ENCODE results near the gene LTBP2. TPM values are rescaled to one million over a fixed set of nuclear protein-coding genes. Genes with fewer than 3 reads are reported as not detected.

LTBP2 gene
- polyA plus RNA-seq, 1 donor from 2014 or later = 0.33 TPM

- H3K79me2 ChIP-seq (replicated peaks; ENCODE audit: insufficient read depth, low read length) = no peaks in the 10 kb centered on the region
- no peaks in the 10 kb centered on the region for H3K36me3 ChIP-seq (ENCODE audit: insufficient read depth, low read length)
- H3K4me3 ChIP-seq (ENCODE audit: low read length) = no peak overlapping the region
- no peaks in the 10 kb centered on the region for H3K9me3 ChIP-seq (ENCODE audit: low read length)
- H3K27ac ChIP-seq (ENCODE audit: low read length) = no peak overlapping the region
- no peaks in the 10 kb centered on the region for H3F3A ChIP-seq (ENCODE audit: insufficient read depth, low read length, poor library complexity, severe bottlenecking)
- no peaks in the 10 kb centered on the region for H3K27me3 ChIP-seq (ENCODE audit: insufficient read depth, low read depth, low read length)
- H3K9me2 ChIP-seq (ENCODE audit: insufficient read depth, low read length) = no peaks in the 10 kb centered on the region
- H2AFZ ChIP-seq (ENCODE audit: low read depth, low read length) = no peak overlapping the region
- H4K20me1 ChIP-seq (ENCODE audit: insufficient read depth) = no peaks in the 10 kb centered on the region
- H3K4me2 ChIP-seq (ENCODE audit: low read length) = no peak overlapping the region
- H3K9ac ChIP-seq (ENCODE audit: low read length) = no peak overlapping the region
- no peak for TF ChIP-seq SMC3 (conservative IDR thresholded peaks at IDR 0.05; ENCODE audit: poor library complexity)
- no peak for TF ChIP-seq RAD21 (conservative IDR thresholded peaks at IDR 0.05)
- TF ChIP-seq EP300 (conservative IDR thresholded peaks at IDR 0.05; ENCODE audit: poor library complexity, severe bottlenecking) = no peak
- no peak for TF ChIP-seq POLR2AphosphoS5 (IDR thresholded peaks at IDR 0.05)
- TF ChIP-seq, protein P1, sequence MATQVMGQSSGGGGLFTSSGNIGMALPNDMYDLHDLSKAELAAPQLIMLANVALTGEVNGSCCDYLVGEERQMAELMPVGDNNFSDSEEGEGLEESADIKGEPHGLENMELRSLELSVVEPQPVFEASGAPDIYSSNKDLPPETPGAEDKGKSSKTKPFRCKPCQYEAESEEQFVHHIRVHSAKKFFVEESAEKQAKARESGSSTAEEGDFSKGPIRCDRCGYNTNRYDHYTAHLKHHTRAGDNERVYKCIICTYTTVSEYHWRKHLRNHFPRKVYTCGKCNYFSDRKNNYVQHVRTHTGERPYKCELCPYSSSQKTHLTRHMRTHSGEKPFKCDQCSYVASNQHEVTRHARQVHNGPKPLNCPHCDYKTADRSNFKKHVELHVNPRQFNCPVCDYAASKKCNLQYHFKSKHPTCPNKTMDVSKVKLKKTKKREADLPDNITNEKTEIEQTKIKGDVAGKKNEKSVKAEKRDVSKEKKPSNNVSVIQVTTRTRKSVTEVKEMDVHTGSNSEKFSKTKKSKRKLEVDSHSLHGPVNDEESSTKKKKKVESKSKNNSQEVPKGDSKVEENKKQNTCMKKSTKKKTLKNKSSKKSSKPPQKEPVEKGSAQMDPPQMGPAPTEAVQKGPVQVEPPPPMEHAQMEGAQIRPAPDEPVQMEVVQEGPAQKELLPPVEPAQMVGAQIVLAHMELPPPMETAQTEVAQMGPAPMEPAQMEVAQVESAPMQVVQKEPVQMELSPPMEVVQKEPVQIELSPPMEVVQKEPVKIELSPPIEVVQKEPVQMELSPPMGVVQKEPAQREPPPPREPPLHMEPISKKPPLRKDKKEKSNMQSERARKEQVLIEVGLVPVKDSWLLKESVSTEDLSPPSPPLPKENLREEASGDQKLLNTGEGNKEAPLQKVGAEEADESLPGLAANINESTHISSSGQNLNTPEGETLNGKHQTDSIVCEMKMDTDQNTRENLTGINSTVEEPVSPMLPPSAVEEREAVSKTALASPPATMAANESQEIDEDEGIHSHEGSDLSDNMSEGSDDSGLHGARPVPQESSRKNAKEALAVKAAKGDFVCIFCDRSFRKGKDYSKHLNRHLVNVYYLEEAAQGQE (IDR thresholded peaks at IDR 0.05; ENCODE audit: borderline replicate concordance) = no peak
- no peak for TF ChIP-seq TAF1 (IDR thresholded peaks at IDR 0.05; ENCODE audit: low read depth)
- TF ChIP-seq EZH2 (IDR thresholded peaks at IDR 0.05; ENCODE audit: borderline replicate concordance, insufficient read depth, low read length, poor library complexity, severe bottlenecking) = no peak
- no peak for TF ChIP-seq MXI1 (conservative IDR thresholded peaks at IDR 0.05; ENCODE audit: poor library complexity, severe bottlenecking)
- no peak for TF ChIP-seq CTCF (IDR thresholded peaks at IDR 0.05; ENCODE audit: poor library complexity, severe bottlenecking)
These were observed 85.0 kb downstream of the LTBP2 start for GRCh38 chr14:74526854-74527585.

DNA sequence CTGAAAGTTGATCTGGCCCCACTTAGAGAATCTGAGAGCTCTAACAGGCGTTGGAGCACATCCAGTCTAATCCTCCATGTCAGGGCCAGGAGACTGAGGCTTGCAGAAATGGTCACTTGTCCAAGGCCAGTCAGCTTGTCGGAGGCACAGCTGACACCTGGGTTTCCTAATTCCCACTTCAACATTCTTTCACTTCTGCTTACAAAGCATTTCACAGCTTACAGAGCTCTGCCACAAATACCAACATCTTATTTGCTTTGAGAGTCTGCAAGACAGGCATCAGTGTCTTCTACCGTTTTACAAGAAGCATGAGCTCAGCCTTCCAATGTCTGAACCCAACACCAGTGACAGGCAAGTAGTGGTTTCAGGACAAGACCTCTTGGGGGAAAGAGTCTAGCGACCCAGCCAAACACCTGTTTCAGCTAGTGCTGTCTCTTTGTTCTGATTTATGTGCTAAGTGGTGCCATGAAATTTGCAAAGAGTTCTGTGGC, 86.6 kb downstream of the LTBP2 start:
- no peak overlapping the region for H3K4me3 ChIP-seq (ENCODE audit: low read length)
- no peak overlapping the region for H3K4me2 ChIP-seq (ENCODE audit: low read length)
- H3K27ac ChIP-seq (ENCODE audit: low read length) = no peak overlapping the region
- TF ChIP-seq EP300 (conservative IDR thresholded peaks at IDR 0.05; ENCODE audit: poor library complexity, severe bottlenecking) (no peak), POLR2AphosphoS5 (IDR thresholded peaks at IDR 0.05) (no peak), SMC3 (conservative IDR thresholded peaks at IDR 0.05; ENCODE audit: poor library complexity) (no peak), EZH2 (IDR thresholded peaks at IDR 0.05; ENCODE audit: borderline replicate concordance, insufficient read depth, low read length, poor library complexity, severe bottlenecking) (no peak), TAF1 (IDR thresholded peaks at IDR 0.05; ENCODE audit: low read depth) (no peak), CTCF (IDR thresholded peaks at IDR 0.05; ENCODE audit: poor library complexity, severe bottlenecking) (no peak), MXI1 (conservative IDR thresholded peaks at IDR 0.05; ENCODE audit: poor library complexity, severe bottlenecking) (no peak), RAD21 (conservative IDR thresholded peaks at IDR 0.05) (no peak)
- TF ChIP-seq, protein P1 (IDR thresholded peaks at IDR 0.05; ENCODE audit: borderline replicate concordance) = no peak
- no peaks in the 10 kb centered on the region for H3K9me3 ChIP-seq (ENCODE audit: low read length)
- no peak overlapping the region for H2AFZ ChIP-seq (ENCODE audit: low read depth, low read length)
- no peak overlapping the region for H3K9ac ChIP-seq (ENCODE audit: low read length)
- no peaks in the 10 kb centered on the region for H3K79me2 ChIP-seq (replicated peaks; ENCODE audit: insufficient read depth, low read length)
- no peaks in the 10 kb centered on the region for H3K36me3 ChIP-seq (ENCODE audit: insufficient read depth, low read length)
- no peaks in the 10 kb centered on the region for H4K20me1 ChIP-seq (ENCODE audit: insufficient read depth)
- H3K27me3 ChIP-seq (ENCODE audit: insufficient read depth, low read depth, low read length) = no peaks in the 10 kb centered on the region
- no peaks in the 10 kb centered on the region for H3F3A ChIP-seq (ENCODE audit: insufficient read depth, low read length, poor library complexity, severe bottlenecking)
- H3K9me2 ChIP-seq (ENCODE audit: insufficient read depth, low read length) = no peaks in the 10 kb centered on the region

Data from neural cell (in vitro differentiated cells).